Measurements from ENCODE around the gene TTYH2.
"Not testable (repeated sequence)": the region's sequence is repeated elsewhere in the genome, so short reads cannot be mapped to it uniquely, and the experiment has no call there.

Gene TTYH2

GRCh38 chr17:74212913-74213791, at the start of gene TTYH2:
TTYH2 (plus strand) TSS chr17:74213571; CDS start chr17:74213588, 17 bp downstream.
- ATAC-seq = peak; percentile 67 to 68

- ATAC-seq = no peak
Observed at GRCh38 chr17:74163836-74164235, 49.5 kb upstream of the TTYH2 start.

- no peak for ATAC-seq
Observed at GRCh38 chr17:74164446-74165045, 48.8 kb upstream of the TTYH2 start.

GRCh38 chr17:74165797-74166365, 47.5 kb upstream of the TTYH2 start:
- ATAC-seq = no peak

- no peak for ATAC-seq
Observed at GRCh38 chr17:74170924-74171323, 42.4 kb upstream of the TTYH2 start.

GRCh38 chr17:74172700-74173099, 40.7 kb upstream of the TTYH2 start:
- no peak for ATAC-seq

GRCh38 chr17:74176546-74177001, 36.8 kb upstream of the TTYH2 start:
- peak in 1 of 2 donors; percentile 56 for ATAC-seq

- no peak for ATAC-seq
Observed at GRCh38 chr17:74177018-74177450, 36.3 kb upstream of the TTYH2 start.

- ATAC-seq = no peak
Observed at GRCh38 chr17:74179576-74179975, 33.8 kb upstream of the TTYH2 start.

- ATAC-seq = no peak
Observed at GRCh38 chr17:74180336-74180735, 33.0 kb upstream of the TTYH2 start.

- ATAC-seq = no peak
Observed at GRCh38 chr17:74181341-74181740, 32.0 kb upstream of the TTYH2 start.

GRCh38 chr17:74182041-74182723, 31.2 kb upstream of the TTYH2 start:
- ATAC-seq = no peak

GRCh38 chr17:74183411-74183810, 30.0 kb upstream of the TTYH2 start:
- no peak for ATAC-seq

- no peak for ATAC-seq
Observed at GRCh38 chr17:74185571-74186185, 27.7 kb upstream of the TTYH2 start.

GRCh38 chr17:74186498-74186897, 26.9 kb upstream of the TTYH2 start:
- no peak for ATAC-seq

GRCh38 chr17:74187761-74188160, 25.6 kb upstream of the TTYH2 start:
- no peak for ATAC-seq

GRCh38 chr17:74188687-74189086, 24.7 kb upstream of the TTYH2 start:
- ATAC-seq = not testable (repeated sequence)

GRCh38 chr17:74190154-74190553, 23.2 kb upstream of the TTYH2 start:
- peak; percentile 67 for ATAC-seq

GRCh38 chr17:74190807-74191406, 22.5 kb upstream of the TTYH2 start:
- no peak for ATAC-seq

GRCh38 chr17:74192950-74193781, 20.2 kb upstream of the TTYH2 start:
- ATAC-seq = peak; percentile 19 to 40

- no peak for ATAC-seq
Observed at GRCh38 chr17:74194682-74195081, 18.7 kb upstream of the TTYH2 start.
